Vagina (tissue), 2 donors: Measurements from ENCODE around the gene HEPN1. TPM values are rescaled to one million over a fixed set of nuclear protein-coding genes. Genes with fewer than 3 reads are reported as not detected.

Source experiments
- DNase-seq, 2 donors: peaks; one replicate each; pipeline ENCODE4 v3.0.0-alpha.2; 2017; ENCODE audit errors: extremely low spot score in 2 of 2
- H3K27ac ChIP-seq: fragments of 200-600 bp; sonication (generic); one replicate; pipeline ENCODE4 v1.5.1; 2019
- H3K27me3 ChIP-seq: fragments of 200-600 bp; sonication (generic); one replicate; pipeline ENCODE4 v1.5.1; 2019
- H3K36me3 ChIP-seq, 2 donors: fragments of 200-600 bp; sonication (generic); one replicate each; pipeline ENCODE4 v1.5.1; 2017 to 2019
- H3K4me1 ChIP-seq: fragments of 200-600 bp; sonication (generic); one replicate; pipeline ENCODE4 v1.5.1; 2019
- H3K4me3 ChIP-seq, 2 donors: fragments of 200-600 bp; sonication (generic); 1 replicate in 1 of 2; 2 replicates in 1 of 2; pipeline ENCODE4 v1.5.1; 2016 to 2019
- H3K9me3 ChIP-seq: fragments of 200-600 bp; sonication (generic); one replicate; pipeline ENCODE4 v1.5.1; 2019
- CTCF ChIP-seq, 3 experiments: fragments of 450-650 bp in 2 of 3; fragments of 200-600 bp in 1 of 3; sonication (generic) in 1 of 3; IDR thresholded peaks; one replicate each; pipeline ENCODE4 v1.5.1; 2017 to 2019; ENCODE audit warnings: antibody characterized with exemption in 3 of 3, mild to moderate bottlenecking in 2 of 3, moderate library complexity in 2 of 3
- POLR2A ChIP-seq, 2 donors: fragments of 450-650 bp; IDR thresholded peaks; one replicate each; pipeline ENCODE4 v1.6.1; 2017; ENCODE audit warnings: antibody characterized with exemption in 2 of 2, mild to moderate bottlenecking in 2 of 2, moderate library complexity in 2 of 2
- POLR2AphosphoS5 ChIP-seq, 2 donors: sonication (generic); formaldehyde crosslinking; IDR thresholded peaks; one replicate each; pipeline ENCODE4 v1.9.0; 2017; ENCODE audit warnings: antibody characterized with exemption in 2 of 2, mild to moderate bottlenecking in 2 of 2, low read depth in 1 of 2; ENCODE audit not compliant: insufficient read depth in 1 of 2
- intact Hi-C: fragments of 100-400 bp; cut with DNase I; formaldehyde crosslinking; loops from one replicate; pipeline ENCODE4 v1.15.1; 2023
- total RNA-seq: library from RNA; depleted of rRNA; stranded (reverse); fragments of >200 nt; gene quantifications from one replicate; pipeline ENCODE4 v1.2.3, GENCODE V29; 2016

HEPN1 gene
- total RNA-seq, 1 donor from 2014 or later = not detected

GRCh38 chr11:124878759-124879492 is 40.1 kb upstream of the HEPN1 start:
- TF ChIP-seq POLR2A (IDR thresholded peaks at IDR 0.05) (no peak), POLR2AphosphoS5 (IDR thresholded peaks at IDR 0.05; ENCODE audit: insufficient read depth in 1 of 2, low read depth in 1 of 2) (no peak), CTCF (IDR thresholded peaks at IDR 0.05) (no peak)
- Histone ChIP-seq H3K4me3 (no peak overlapping the region), H3K27me3 (no peaks in the 10 kb centered on the region), H3K9me3 (no peaks in the 10 kb centered on the region), H3K36me3 (no peaks in the 10 kb centered on the region), H3K4me1 (peaks cover 21% of the 10 kb centered on the region), H3K27ac (no peak overlapping the region)
- intact Hi-C loops = loop anchor here (5.0 kb wide), 1 partner anchor 73 kb away; the partner anchor contains the start of gene CCDC15
- no peak for DNase-seq

DNA sequence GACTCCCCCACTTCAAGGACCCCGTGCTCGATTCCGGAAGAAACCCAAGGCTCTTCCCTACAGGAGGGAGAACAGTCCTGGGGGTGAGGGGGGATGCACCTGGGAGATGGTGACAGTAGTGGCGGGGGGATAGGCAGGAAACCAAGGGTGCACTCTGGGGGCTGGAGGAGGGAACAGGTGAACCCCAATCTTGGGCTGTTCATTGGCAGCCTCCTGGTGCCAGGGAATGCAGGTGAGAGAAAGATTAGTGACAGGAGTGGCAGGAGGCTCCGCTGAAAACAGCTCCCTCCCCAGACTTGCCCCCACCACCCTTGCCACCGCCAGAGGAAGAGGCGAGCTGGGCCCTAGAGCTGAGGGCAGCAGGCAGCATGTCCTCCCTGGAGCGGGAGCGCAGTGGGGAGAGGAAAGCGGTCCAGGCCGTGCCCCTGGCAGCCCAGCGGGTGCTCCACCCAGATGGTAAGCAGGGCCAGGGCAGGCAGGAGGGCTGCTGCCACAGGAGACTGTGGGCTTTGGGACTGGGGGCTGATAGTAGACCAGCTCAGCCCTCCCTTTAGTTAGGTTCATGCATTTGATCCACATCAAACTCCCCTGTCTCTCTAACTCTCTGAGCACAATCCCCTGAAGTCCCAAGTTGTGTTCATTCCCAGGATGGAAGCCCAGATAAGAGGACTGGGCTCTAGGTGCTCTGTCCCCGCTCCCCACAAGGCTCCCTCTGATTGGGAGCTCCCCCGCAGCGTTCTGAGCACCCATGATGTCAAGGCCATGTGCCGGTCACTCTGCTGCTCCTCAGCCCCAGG is 39.4 kb upstream of the HEPN1 start:
- no peaks in the 10 kb centered on the region for H3K27me3 ChIP-seq
- TF ChIP-seq CTCF (IDR thresholded peaks at IDR 0.05) (no peak), POLR2A (IDR thresholded peaks at IDR 0.05) (no peak), POLR2AphosphoS5 (IDR thresholded peaks at IDR 0.05; ENCODE audit: insufficient read depth in 1 of 2, low read depth in 1 of 2) (no peak)
- peaks cover 21% of the 10 kb centered on the region for H3K4me1 ChIP-seq
- no peaks in the 10 kb centered on the region for H3K9me3 ChIP-seq
- intact Hi-C loops = loop anchor here (5.0 kb wide), 1 partner anchor 73 kb away; the partner anchor contains the start of gene CCDC15
- no peak for DNase-seq
- no peaks in the 10 kb centered on the region for H3K36me3 ChIP-seq
- H3K4me3 ChIP-seq = no peak overlapping the region
- H3K27ac ChIP-seq = no peak overlapping the region

- no peak overlapping the region for H3K27ac ChIP-seq
- no peak for DNase-seq
- H3K27me3 ChIP-seq = no peaks in the 10 kb centered on the region
- no peak for TF ChIP-seq POLR2A (IDR thresholded peaks at IDR 0.05)
- H3K36me3 ChIP-seq = no peaks in the 10 kb centered on the region
- H3K4me3 ChIP-seq = no peak overlapping the region
- intact Hi-C loops = no loop called here
- H3K4me1 ChIP-seq = peaks cover 21% of the 10 kb centered on the region
- H3K9me3 ChIP-seq = no peaks in the 10 kb centered on the region
Measured at GRCh38 chr11:124880290-124880611, 38.8 kb upstream of the HEPN1 start.

DNA sequence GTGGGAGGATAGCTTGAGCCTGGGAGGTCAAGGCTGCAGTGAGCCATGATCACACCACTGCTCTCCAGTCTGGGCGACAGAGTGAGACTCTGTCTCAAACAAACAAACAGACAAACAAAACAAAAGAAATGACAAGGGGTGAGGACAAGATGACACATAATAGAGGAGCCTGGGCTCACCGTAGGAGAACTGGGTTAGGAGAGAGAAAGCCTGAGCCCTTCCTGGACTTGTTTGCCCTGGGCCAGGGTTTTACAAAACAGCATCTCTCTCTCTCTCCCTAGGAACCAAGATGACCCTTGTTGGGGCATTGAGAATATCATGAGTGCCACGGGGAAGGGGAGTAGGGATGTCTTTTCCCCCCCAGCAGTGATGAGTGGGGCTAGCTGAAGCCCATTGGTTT is 38.1 kb upstream of the HEPN1 start:
- no peak for DNase-seq
- no peaks in the 10 kb centered on the region for H3K36me3 ChIP-seq
- H3K9me3 ChIP-seq = no peaks in the 10 kb centered on the region
- no peaks in the 10 kb centered on the region for H3K27me3 ChIP-seq
- intact Hi-C loops = no loop called here
- H3K27ac ChIP-seq = no peak overlapping the region
- TF ChIP-seq POLR2A (IDR thresholded peaks at IDR 0.05) (no peak), POLR2AphosphoS5 (IDR thresholded peaks at IDR 0.05; ENCODE audit: insufficient read depth in 1 of 2, low read depth in 1 of 2) (no peak), CTCF (IDR thresholded peaks at IDR 0.05) (no peak)
- H3K4me3 ChIP-seq = no peak overlapping the region
- peaks cover 15% of the 10 kb centered on the region for H3K4me1 ChIP-seq

DNA sequence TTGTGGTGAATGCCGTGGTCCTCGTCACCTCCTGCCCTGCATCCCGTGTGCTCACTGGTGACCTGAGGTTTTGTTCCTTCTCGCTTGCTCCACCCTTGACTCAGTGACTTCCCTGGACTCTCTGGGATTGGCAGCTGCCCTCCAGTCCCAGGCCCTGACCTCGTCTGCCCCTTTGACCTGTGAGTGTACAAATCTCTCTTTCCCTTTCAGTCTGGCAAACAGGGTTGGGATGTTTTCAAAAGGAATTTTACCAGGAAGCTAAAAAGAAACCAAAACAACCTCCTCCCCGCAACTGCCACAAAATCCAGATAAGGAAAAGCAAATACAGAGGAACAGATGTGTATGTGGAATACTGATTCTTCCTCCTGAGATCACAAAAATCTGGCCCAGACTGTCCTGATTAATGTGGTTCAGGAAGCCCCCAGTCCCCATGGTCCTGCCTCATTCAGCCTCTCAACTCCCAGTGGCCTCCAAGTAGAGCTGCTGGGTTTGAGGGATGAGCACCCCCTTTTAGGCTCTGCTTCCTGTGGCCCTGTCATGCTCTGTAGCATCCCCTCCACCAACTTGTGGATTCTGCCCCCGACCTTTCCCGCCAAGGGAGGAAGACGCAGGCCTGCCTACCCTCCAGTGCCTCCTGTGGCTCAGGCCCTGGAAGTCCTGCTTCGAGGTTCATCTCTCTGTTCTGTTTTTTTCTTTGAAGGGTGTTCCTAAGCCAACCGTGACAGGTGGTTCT is 36.5 kb upstream of the HEPN1 start:
- Histone ChIP-seq H3K4me1 (peaks cover 4% of the 10 kb centered on the region), H3K27me3 (no peaks in the 10 kb centered on the region), H3K4me3 (no peak overlapping the region), H3K9me3 (no peaks in the 10 kb centered on the region), H3K27ac (no peak overlapping the region), H3K36me3 (no peaks in the 10 kb centered on the region)
- TF ChIP-seq POLR2A (IDR thresholded peaks at IDR 0.05) = no peak
- TF ChIP-seq CTCF (IDR thresholded peaks at IDR 0.05) = no peak
- no peak for TF ChIP-seq POLR2AphosphoS5 (IDR thresholded peaks at IDR 0.05; ENCODE audit: insufficient read depth in 1 of 2, low read depth in 1 of 2)
- no peak for DNase-seq
- intact Hi-C loops = no loop called here
